Erythroblast (primary cell): Measurements from ENCODE around the gene SNRPA.
"Not testable (repeated sequence)": the region's sequence is repeated elsewhere in the genome, so short reads cannot be mapped to it uniquely, and the experiment has no call there.

Experiments
- GATA1 ChIP-seq: IDR thresholded peaks from 2 replicates; pipeline ENCODE4 v1.6.1; 2011; ENCODE audit warnings: low read depth, mild to moderate bottlenecking, control low read depth, low read length, moderate library complexity
- POLR2A ChIP-seq: IDR thresholded peaks from 2 replicates; pipeline ENCODE4 v1.6.1; 2011; ENCODE audit warnings: mild to moderate bottlenecking, low read length

DNA sequence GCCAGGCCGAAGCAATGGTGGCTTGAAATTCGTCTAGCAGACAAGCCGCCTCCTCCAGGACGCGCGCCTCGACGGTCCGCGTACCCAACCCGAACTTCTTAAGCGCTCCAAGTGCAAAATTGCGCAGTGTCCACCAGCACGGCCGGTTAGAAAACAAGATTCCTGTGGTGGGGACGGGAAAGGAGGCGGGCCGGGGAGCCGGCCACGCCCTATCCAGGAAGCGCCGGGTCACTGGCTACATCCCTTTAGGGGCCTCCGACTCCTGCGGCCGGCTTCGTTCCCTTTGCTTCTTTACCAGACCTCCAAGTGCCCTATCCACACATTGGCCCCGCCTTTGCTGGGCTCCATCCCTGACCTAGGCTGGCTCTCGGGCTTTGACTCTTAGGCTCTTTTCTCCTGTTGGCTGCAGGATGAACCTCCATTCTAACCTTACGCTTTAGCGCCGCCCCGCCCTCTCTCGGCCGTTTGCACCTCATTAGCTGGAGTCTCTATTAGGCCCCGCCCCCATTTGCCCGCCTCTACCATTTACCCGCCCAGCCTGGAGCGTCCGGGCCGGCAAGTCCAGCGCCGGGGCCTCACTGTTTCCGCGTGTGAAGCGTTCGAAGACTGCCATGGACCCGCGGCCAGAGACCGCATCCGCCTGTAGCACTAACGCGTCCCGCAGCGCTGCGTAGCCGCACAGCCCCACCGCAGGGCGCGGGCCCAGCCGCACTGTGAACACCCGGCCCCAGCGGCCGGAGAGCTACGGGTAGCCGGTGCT lies 59.8 kb downstream of the SNRPA start:
- peak; percentile 53 for TF ChIP-seq POLR2A
- TF ChIP-seq GATA1: not testable (repeated sequence)
